GM18867 (cell line): ENCODE results near the gene ARID3A.

ENCODE experiments used
- ATAC-seq: cut with Tn5 transposase; IDR thresholded peaks from one replicate; pipeline ENCODE4 v1.9.1; 2021; ENCODE audit warnings: mild to moderate bottlenecking, moderate library complexity; ENCODE audit not compliant: unreplicated experiment

Gene ARID3A

DNA sequence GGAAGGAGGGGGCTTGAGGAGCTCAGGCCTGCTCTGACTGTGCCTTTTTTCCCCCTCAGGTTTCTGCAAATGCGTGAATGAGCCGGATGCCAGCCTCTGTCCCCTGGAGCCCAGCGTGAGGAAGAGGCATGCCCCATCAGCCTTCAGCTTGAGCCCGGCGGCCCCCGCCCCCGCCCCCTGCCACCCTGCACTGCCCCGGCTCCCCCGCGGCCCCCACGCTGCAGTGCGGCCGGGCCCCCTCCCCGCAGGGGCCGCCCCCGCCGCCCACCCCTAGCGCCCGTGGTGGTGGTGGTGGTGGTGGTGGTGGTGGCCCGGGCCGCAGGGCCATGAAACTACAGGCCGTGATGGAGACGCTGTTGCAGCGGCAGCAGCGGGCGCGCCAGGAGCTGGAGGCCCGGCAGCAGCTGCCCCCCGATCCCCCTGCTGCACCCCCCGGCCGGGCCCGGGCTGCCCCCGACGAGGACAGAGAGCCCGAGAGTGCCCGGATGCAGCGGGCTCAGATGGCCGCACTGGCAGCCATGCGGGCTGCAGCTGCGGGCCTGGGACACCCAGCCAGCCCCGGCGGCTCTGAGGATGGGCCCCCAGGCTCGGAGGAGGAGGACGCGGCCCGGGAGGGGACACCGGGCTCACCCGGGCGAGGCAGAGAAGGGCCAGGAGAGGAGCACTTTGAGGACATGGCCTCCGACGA, 3.5 kb downstream of the ARID3A start:
- no peak for ATAC-seq

DNA sequence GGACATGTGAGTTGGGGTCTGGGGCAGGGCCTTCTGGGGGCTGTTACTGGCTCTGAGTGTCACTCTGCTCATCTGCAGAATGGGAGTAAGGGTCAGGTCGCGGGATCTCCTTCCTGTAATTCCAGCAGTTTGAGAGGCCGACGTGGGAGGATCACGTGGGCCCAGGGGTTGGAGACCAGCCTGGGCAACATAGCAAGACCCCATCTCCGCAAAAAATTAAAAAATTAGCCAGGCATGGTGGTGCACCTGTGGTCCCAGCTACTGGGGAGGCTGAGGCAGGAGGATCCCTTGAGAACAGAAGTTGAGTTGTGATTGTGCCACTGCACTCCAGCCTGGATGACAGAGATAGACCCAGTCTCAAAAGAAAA, 4.0 kb downstream of the ARID3A start:
- no peak for ATAC-seq

DNA sequence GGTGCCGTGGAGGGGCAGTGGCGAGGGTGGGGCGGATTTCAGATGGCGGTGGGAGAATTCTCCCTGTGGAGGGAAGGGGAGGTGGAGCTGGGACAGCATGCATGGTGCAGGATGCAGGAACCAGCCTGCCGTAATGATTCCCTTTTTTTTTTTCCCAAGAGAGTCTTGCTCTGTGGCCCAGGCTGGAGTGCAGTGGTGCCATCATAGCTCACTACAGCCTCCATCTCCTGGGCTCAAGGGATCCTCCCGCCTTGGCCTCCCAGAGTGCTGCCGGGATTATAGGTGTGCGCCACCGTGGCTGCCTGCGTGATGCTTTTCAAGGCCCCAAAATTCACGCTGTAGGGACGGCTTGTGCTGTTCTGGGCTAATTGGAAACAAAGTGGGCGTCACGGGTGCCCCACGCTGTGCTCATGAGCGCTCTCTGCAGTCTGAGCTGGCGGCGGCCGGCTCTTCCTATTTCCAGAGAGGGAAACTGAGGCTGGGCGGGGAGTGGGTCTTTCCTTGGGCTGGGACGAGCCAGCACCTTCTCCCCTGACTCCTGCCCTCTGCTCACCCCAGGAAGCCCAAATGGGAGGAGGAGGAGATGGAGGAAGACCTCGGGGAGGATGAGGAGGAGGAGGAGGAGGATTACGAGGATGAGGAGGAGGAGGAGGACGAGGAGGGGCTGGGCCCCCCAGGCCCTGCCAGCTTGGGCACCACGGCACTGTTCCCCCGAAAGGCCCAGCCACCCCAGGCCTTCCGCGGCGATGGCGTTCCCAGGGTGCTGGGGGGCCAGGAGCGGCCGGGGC, 6.2 kb downstream of the ARID3A start:
- no peak for ATAC-seq

DNA sequence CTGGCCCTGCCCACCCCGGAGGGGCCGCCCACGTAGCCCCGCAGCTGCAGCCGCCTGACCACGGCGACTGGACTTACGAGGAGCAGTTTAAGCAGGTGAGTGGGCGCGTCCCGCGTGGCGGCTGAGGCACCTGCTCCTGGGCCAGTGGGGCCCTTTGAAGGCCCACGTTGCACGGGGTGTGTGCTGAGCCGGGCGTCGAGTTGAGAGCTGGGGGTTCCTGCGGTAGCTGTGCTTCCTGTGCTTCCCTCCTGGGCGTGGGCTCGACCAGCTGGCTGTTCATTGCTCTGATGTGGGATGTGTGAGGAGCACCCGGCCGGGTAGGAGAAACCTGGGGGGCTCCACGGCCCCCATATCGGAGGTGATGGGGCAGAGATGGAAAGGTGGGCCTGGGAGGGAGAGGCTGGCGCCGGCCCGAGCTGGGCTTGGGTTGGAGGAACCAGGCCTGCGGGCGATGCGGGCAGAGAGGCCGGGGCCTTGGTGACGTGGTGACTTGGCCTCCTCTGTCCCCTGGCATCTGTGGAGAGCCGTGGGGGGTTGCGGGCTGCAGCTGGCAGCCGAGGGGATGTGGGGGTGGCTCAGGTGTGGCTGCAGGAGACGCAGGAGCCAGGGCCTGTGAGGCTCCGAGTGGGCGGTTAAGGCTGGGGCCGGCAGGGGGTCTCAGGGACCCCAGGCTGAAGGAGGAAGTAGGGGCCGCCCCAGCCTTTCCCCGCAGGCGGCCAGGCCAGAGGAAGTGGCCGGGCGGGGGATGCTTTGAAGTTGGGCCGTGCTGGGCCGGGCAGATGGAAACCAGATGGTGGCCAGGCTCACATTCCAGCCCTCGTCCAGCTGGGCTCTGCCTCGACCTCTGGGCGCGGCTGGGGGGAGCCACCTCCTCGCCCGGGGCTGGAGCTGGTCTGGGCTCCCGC, 7.1 kb downstream of the ARID3A start:
- no peak for ATAC-seq

DNA sequence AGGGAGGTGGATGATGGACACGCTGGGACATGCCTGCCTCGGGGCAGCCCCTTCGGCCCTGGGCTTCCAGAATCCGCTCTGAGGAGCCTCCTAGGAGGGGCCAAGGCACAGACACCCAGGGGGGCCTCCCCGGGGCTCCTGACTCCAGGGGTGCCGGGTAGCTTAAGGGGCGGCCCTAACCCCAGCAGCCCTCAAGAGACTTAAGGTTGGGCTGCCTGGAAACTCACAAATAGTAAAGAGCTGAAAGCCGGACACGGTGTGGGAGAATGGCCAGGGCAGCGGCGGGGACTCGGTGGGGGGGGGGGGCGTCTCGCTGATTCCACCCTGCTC, 7.7 kb downstream of the ARID3A start:
- no peak for ATAC-seq

DNA sequence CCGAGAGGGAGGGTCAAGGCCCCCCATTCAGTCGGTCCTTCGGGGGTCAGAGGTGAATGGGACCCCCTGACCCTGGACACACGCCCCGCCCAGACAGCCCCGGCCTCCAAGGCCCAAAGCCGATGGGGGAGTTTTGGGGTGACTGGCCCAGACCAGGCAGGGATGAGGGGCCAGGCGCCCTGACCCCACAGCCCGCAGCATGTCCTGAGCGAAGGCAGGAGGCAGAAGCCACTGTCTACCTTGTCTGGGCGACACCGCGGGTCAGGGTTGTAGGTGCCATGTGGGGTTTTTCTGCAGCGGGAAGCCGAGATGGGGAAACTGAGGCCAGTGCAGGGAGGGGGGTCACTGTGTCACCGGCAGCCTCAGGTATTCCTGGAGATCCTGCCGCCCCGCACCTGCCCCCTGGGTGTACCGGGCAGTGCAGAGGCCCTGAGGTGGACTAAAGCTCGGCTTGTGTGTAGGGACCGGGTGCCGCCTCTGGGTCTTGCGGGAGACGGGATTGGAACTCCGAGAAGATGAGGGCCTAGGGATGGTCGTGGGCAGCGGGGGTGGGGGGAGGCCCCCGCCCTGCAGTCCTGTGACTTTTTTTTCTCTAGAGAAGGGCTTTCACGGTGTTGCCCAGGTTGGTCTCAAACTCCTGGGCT, 8.5 kb downstream of the ARID3A start:
- no peak for ATAC-seq

DNA sequence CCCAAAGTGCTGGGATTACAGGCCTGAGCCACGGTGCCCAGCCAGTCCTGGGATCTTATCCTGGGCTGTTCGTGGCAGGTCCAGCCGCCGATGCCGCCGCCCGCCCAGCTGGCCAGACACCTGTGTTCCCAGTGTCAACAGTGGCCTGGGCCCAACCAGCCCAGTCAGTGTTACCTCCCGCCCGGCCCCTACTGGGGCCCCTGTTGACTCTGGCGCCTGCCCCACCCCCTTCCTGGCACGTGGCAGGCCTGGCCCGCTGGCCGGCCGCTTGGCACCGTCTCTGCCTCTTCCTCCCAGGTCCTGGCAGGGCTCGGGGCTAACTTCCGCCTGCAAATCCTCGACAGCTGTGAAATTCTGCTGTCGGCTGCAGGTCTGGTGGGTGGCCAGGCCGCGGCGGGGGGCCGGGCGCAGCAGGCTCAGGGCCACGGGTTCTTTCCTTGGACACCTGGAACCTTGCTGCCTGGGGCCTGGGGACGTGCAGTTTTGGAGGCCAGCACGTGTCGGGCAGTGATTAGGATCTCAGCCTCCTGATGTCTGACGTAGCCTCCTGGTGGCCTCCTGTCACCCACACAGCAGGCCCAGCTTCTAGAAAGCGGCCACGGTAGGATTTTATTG, 9.1 kb downstream of the ARID3A start:
- no peak for ATAC-seq

DNA sequence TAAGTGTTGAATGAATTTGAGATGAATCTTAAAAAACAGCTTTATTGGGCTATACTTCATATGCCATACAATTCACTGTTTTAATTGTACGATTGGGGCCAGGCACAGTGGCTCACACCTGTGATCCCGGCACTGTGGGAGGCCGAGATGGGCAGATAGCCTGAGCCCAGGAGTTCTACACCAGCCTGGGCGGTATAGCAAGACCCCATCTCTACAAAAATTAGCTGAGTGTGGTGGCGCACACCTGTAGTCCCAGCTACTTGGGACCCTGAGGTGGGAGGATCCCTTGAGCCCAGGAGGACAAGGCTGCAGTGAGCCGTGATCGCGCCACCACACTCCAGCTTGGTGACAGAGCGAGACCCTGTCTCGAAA, 10.3 kb downstream of the ARID3A start:
- ATAC-seq: no peak

DNA sequence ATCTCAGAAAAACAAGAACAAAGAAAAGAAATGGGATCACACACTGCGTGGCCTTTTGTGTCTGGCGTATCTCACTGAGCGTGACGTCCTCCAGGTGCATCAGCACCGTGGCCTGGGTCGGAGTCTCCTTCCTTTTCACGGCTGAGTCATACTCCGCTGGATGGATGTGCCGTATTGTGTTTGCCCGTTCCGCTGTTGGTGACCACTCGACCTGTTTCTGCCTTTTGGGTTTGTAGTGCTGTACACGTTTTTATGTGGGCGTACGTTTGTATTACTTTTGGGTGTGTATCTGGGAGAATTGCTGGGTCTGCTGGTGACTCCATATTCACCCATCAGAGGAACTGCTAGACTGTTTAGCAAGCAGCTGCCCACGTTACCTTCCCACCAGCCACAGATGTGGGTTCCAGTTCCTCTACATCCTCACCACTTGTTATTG, 11.4 kb downstream of the ARID3A start:
- ATAC-seq: no peak

DNA sequence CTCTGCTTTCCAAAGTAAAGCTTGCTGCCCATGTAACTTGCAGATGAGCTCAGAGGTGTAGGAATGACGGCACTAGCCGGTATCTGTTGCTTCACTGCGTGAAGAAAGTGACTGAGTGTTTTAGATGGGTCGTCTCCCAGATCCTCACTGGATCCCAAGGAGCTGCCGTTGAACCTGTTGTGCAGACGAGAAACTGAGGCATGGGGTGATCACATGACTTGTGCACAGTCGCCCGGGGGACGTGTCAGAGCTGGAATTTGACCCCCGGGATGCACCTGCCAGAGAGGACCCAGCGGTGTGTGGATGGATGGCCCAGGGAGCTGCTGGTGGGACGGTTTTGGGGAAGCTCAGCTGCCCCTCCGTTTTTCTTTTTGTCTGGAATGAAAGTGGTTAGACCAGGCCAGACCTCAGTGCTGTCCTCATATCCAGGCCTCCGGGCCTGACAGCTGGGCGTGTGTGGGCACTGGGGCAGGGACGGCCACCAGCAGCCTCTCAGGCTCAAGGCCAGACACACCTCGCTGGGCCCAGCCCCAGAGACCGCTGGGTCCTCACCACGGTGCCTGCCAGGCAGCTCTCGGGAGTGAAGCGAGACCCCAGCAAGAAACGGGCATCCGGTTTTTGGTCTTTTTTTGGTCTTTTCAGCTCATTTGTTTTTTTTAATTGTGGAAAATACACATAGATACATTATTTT, 12.5 kb downstream of the ARID3A start:
- no peak for ATAC-seq

DNA sequence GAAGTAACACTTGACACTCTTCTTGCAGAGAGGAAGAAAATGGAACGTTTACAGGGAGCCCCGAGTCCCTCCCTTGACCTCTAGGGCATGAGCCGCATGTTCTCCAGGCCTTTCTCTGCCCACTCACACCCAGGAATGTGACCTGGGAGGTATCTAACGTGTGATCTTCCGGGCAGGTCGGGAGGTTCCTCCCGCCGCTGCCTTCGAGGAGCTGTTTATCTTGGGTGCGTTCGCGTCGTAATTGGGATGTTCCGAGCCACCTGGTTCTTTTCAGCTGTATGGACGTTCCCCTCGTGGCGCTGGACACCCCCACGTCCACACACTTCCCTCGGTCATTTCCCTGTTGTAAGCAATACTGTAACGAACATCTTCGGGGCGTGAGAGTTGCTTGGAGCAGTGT, 13.6 kb downstream of the ARID3A start:
- ATAC-seq: no peak

DNA sequence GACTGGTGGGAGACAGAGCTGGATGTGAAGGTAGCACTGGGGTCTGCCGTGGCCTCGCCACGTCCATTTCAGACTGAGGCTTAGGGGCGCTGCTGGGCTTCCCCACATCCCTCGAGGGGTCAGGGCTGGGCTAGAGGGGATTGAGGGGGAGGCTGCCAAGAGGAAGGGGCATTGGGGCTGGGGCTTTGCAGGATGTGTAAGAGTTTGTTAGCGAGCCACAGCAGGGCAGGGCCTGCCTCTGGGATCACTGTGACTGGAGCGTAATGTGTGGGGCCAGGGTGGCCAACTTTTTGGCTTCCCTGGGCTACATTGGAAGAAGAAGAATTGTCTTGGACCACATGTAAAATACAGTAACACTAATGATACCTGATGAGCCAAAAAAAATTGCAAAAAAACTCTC, 14.1 kb downstream of the ARID3A start:
- ATAC-seq: no peak

DNA sequence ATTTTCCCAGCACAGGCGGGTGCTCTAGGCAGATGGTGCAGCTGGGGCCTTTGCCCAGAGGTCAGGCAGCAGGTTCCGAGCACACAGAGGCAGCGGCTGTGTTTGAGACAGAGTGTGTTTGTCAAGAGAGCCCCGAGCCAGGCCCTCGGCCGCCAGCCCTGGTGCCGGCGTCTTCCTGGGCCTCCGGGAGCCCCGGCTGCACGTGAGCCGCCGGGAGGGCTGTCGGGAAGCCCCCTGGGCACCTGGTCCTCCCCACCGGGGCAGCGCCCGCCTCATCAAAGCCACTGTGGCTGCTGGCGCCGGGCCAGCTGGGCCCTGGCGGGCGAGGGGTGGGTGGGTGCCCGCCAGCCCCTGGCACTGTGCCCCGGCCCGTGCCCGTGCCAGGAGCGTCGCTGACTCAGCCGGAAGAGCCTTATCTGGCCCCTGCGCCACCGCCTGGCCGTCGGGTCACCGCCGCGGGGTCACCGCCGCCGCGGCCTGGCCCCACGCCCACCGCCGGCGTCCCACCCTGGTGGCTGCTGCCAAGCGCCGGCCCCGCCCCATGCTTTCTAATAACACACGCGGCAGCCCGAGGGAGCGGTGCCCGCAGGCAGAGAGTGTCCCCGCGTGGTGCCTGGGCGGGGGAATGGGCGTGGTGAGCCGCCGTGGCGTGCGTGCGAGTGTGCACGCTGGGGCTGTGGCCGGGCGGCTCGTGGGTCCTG, 14.9 kb downstream of the ARID3A start:
- peak; percentile 40 for ATAC-seq

DNA sequence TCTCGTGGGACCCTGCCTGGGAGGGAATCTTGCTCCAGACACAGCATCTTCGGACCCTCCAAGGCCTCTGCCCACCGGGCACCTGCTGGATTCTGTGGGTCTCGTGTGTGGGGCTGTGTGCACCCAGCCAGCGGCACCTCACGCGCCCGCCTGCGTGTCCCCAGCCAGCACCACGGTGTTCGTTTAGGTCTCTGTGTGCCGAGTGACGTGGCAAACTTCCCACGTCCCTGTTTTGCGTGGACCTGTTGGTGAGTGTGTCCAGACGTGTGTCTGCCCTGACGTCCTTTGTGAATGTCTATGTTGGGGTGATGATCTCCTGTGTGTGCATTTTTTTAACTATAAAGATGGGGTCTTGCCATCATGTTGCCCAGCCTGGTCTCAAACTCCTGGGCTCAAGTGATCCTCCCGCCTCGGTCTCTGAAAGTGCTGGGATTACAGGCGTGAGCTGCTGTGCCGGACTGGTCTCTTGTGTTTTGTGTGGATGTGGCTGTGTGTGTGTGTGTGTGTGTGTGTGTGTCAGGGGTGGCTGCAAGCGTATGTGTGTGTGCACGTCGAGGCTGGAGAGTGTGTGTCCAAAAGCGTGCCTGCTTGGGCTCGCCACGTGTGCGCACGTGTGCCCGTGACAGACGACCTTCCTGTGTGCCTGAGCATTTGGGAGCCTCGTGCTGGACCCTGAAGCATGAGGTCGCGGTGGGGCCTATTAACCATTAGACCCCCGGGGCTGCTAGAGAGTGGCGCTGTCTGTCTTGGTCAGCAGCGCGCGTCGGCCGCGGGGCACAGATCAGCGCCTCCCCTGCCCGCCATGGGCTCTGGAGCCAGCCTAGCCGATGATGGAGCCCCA, 15.7 kb downstream of the ARID3A start:
- ATAC-seq: no peak

DNA sequence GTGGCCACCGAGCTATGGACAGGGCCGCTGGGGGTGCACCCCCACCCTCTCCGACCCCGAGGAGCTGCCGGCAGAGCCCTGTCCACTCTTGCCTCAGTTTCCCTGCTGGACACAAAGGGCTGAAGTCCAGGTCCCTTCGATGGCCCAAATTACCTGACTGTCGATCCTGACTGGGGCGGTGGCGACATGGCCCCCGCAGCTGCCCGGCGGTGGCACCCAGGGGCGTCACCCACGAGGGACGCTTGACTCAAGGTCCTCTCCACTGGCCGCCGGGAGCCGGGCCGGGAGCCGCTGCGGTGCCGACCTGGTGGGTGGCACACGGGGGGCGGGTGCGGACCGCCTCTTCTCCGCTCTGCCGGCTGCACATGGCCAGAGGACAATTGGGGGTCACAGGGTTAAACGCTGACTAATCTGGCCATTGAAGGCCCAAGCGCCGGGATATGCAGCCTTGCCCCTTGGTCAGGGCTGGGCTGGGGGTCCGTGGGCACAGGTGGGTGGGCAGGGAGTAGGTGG, 16.4 kb downstream of the ARID3A start:
- ATAC-seq: no peak

DNA sequence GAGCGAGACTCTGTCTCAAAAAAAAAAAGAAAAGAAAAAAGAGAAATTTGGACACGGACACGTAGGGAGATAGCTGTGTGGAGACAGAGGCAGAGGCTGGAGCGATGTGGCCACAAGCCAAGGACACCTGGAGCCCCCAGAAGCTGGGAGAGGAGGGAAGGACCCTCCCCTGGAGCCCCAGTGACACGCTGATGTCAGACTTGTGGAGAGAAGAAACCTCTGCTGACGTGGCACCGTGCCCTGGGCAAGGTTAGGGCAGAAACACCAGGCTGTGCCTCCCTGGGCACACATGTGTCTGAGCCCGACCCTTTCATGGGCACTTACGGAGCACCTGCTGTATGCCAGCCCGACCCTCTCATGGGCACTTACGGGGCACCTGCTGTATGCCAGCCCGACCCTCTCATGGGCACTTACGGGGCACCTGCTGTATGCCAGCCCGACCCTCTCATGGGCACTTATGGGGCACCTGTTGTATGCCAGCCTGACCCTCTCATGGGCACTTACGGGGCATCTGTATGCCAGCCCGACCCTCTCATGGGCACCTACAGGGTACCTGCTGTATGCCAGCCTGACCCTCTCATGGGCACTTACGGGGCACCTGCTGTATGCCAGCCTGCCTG, 17.8 kb downstream of the ARID3A start:
- ATAC-seq: no peak

DNA sequence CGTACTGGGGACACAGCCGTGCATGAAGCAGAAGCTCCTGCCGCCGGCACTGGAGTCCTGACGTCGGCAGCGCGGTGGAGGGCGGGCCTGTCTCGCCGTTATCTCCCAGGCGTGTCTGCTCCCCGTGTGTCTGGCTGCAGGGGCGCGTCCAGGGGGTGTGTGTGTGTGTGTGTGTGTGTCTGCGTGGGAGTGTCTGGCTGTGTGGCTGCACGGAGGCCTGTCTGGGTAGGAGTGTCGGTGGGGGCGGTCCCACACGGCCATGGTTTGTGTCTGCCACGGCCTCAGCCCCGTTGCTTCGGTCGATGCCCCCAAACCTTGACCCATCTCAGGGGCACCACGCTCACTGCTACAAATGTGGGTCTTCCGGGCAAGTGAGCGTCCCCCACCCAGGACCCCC, 18.3 kb downstream of the ARID3A start:
- no peak for ATAC-seq

DNA sequence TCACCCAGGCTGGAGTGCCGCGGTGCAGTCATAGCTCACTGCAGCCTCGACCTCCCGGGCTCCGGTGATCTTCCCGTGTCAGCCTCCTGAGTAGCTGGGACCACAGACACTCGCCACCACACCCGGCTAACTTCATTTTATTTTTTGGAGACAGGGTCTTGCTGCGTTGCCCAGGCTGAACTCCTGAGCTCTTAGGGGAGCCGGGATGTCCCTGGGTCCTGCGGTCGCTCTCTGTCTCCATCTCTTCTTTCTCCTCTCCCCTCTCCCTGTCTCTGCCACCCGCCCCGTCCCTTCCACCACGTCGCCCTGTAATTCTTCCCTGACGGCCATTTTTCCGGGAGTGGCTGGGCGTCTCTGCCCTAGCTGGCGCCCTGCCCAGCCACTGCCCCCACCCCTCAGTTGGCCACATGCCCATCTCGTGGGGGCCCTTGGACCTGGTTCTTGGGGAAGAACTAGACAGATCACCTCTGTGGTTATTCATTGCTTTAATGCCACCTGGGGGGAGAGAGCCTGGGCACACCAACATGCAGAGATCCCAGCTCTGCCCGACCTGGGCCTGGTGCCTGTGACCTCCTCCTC, 18.9 kb downstream of the ARID3A start:
- no peak for ATAC-seq
